ENCODE measurements around the gene SPATA24. TPM values are rescaled to one million over a fixed set of nuclear protein-coding genes. Genes with fewer than 3 reads are reported as not detected.
A peak's percentile ranks its signal among the peaks of the same experiment; 100 is the strongest.

The SPATA24 gene
- total RNA-seq, 1 experiment from 2014 or later: 3.1 TPM

DNA sequence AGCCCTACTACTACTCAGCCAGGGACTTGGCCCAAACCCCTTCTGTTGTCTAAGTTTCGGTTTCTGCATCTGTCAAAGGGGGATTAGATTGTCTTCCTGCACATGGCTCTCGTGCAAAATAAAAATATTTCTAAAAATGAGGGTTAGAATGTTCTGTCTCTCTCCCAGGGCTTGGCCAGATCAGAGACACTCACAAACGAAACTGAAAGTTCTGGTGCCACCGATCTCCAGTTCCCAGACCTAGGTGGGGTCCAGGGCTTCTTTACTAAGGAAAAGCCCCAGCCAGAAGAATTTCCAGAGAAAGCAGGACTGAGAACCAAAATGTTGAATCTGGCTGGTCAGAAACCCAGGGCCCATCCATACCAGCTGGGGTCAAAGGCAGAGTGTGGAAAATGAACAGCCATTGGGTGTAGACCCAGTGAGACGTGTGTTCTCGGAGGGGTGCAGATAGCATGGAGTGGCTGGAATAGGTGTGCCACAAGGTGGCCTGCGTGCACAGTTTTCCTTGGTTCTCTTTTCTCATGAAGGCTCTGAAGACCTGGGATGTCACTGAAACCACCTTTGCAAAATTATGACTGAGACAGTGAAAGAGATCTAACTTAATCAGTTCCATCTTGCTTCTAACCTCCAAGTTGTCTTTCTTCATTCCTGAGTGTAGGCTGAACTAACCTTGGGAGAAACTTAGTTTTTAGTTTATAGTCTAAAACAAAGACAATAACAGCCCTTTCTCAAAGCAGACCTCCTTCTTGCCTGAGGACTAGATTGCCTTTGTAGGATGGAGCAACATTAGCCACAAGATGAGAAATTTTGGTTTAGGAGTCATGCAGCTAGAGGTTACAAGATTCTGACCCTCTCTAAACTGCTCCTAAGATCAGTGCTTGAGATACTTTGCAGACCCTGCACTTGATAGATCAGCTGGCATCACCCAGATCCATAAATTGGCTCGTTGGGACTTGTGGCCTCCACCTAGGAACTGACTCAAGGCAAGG, 18.5 kb downstream of the SPATA24 start:
- Histone ChIP-seq H3K36me3 (ENCODE audit: control insufficient read depth in 1 of 2, insufficient read depth in 2 of 2, low read length in 2 of 2) (no peaks in the 10 kb centered on the region), H3K9me3 (ENCODE audit: control insufficient read depth in 1 of 2, insufficient read depth in 1 of 2, low read depth in 1 of 2, low read length in 2 of 2) (no peaks in the 10 kb centered on the region), H3K79me2 (ENCODE audit: insufficient read depth, low read length) (no peaks in the 10 kb centered on the region), H3K9ac (ENCODE audit: low read length) (no peak overlapping the region), H3K4me3 (replicated peaks in 1 of 2; ENCODE audit: low read depth in 1 of 2, low read length in 2 of 2) (no peak overlapping the region), H4K20me1 (ENCODE audit: insufficient read depth) (no peaks in the 10 kb centered on the region), H3K27me3 (ENCODE audit: insufficient read depth, low read length) (no peaks in the 10 kb centered on the region), H3K4me1 (ENCODE audit: control insufficient read depth in 1 of 2, insufficient read depth in 2 of 2, low read length in 2 of 2) (peaks cover 9% of the 10 kb centered on the region in 2 experiments; a peak in 2 of 4 replicates), H3K27ac (ENCODE audit: low read depth, low read length) (no peak overlapping the region), H2AFZ (ENCODE audit: low read depth, low read length, poor library complexity, severe bottlenecking) (no peak overlapping the region), H3K4me2 (ENCODE audit: low read length) (no peak overlapping the region), H3K9me2 (ENCODE audit: insufficient read depth) (no peaks in the 10 kb centered on the region)
- ChIA-PET POLR2A (no interaction called here), CTCF (no interaction called here), RAD21 (ENCODE audit: low non-redundant PET in 1 of 2, low total read pairs in 2 of 2, uncharacterized antibody in 2 of 2, unreplicated experiment in 2 of 2) (no interaction called here)
- no TSS peak for BruUV-seq (replicated peaks)
- TF ChIP-seq, protein P1, sequence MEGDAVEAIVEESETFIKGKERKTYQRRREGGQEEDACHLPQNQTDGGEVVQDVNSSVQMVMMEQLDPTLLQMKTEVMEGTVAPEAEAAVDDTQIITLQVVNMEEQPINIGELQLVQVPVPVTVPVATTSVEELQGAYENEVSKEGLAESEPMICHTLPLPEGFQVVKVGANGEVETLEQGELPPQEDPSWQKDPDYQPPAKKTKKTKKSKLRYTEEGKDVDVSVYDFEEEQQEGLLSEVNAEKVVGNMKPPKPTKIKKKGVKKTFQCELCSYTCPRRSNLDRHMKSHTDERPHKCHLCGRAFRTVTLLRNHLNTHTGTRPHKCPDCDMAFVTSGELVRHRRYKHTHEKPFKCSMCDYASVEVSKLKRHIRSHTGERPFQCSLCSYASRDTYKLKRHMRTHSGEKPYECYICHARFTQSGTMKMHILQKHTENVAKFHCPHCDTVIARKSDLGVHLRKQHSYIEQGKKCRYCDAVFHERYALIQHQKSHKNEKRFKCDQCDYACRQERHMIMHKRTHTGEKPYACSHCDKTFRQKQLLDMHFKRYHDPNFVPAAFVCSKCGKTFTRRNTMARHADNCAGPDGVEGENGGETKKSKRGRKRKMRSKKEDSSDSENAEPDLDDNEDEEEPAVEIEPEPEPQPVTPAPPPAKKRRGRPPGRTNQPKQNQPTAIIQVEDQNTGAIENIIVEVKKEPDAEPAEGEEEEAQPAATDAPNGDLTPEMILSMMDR (IDR thresholded peaks at IDR 0.05 in 2 of 3, conservative IDR thresholded peaks at IDR 0.05 in 1 of 3; ENCODE audit: borderline replicate concordance in 1 of 3, insufficient read depth in 1 of 3, low read depth in 2 of 3, low read length in 2 of 3): peak in 2 of 3 experiments; percentile 23 to 30; a peak in 2 of 6 replicates
- TF ChIP-seq EZH2phosphoT487 (IDR thresholded peaks at IDR 0.05; ENCODE audit: borderline replicate concordance): no peak
- intact Hi-C loops (cut with micrococcal nuclease): no loop called here
- ATAC-seq: peak; percentile 57
- DNase-seq (ENCODE audit: low read depth, low spot score): no peak

DNA sequence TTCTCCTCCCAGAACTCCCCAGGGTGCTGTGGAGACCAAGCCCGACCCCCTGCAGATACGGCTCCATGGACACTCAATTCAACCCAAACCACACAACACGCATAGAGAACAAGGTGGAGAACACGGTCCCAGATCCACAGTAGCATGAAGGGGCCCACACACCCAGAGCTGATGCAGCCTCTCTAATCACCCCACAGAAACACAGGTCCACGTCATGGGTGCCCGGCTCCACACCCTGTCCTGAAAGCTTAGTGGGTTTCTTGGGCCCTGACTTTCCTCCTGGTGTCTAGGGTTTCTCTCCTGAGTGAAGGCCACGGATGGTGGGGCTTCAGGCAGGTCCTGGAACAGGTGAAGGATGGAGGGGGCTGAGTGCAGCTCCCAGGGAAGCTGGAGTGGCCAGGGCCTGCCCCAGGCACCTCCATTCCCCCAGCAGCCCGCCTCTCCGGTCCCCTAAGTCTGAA, 19.3 kb downstream of the SPATA24 start:
- TF ChIP-seq POLR2A (IDR thresholded peaks at IDR 0.05; ENCODE audit: borderline replicate concordance, extremely low read depth, insufficient read depth, insufficient read length) (no peak), YY1 (IDR thresholded peaks at IDR 0.05; ENCODE audit: extremely low read depth, insufficient replicate concordance, low read depth, low read length) (no peak), FOSL1 (IDR thresholded peaks at IDR 0.05; ENCODE audit: low read depth) (no peak), CEBPB (IDR thresholded peaks at IDR 0.05; ENCODE audit: low read depth) (no peak), RAD21 (IDR thresholded peaks at IDR 0.05; ENCODE audit: low read depth) (no peak)
- TF ChIP-seq, protein P2, sequence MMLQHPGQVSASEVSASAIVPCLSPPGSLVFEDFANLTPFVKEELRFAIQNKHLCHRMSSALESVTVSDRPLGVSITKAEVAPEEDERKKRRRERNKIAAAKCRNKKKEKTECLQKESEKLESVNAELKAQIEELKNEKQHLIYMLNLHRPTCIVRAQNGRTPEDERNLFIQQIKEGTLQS (IDR thresholded peaks at IDR 0.05): no peak
- TF ChIP-seq, protein P3, sequence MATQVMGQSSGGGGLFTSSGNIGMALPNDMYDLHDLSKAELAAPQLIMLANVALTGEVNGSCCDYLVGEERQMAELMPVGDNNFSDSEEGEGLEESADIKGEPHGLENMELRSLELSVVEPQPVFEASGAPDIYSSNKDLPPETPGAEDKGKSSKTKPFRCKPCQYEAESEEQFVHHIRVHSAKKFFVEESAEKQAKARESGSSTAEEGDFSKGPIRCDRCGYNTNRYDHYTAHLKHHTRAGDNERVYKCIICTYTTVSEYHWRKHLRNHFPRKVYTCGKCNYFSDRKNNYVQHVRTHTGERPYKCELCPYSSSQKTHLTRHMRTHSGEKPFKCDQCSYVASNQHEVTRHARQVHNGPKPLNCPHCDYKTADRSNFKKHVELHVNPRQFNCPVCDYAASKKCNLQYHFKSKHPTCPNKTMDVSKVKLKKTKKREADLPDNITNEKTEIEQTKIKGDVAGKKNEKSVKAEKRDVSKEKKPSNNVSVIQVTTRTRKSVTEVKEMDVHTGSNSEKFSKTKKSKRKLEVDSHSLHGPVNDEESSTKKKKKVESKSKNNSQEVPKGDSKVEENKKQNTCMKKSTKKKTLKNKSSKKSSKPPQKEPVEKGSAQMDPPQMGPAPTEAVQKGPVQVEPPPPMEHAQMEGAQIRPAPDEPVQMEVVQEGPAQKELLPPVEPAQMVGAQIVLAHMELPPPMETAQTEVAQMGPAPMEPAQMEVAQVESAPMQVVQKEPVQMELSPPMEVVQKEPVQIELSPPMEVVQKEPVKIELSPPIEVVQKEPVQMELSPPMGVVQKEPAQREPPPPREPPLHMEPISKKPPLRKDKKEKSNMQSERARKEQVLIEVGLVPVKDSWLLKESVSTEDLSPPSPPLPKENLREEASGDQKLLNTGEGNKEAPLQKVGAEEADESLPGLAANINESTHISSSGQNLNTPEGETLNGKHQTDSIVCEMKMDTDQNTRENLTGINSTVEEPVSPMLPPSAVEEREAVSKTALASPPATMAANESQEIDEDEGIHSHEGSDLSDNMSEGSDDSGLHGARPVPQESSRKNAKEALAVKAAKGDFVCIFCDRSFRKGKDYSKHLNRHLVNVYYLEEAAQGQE (IDR thresholded peaks at IDR 0.05; ENCODE audit: low read depth): no peak
- ATAC-seq (no peak), DNase-seq (ENCODE audit: low read depth, low spot score) (no peak)
- H3K27ac ChIP-seq (ENCODE audit: low read depth, low read length): no peak overlapping the region
- no peaks in the 10 kb centered on the region for H3K36me3 ChIP-seq (ENCODE audit: control insufficient read depth in 1 of 2, insufficient read depth in 2 of 2, low read length in 2 of 2)
- no peak overlapping the region for H2AFZ ChIP-seq (ENCODE audit: low read depth, low read length, poor library complexity, severe bottlenecking)
- ChIA-PET CTCF (no interaction called here), POLR2A (no interaction called here), RAD21 (ENCODE audit: low non-redundant PET in 1 of 2, low total read pairs in 2 of 2, uncharacterized antibody in 2 of 2, unreplicated experiment in 2 of 2) (no interaction called here)
- H4K20me1 ChIP-seq (ENCODE audit: insufficient read depth): no peaks in the 10 kb centered on the region
- no peaks in the 10 kb centered on the region for H3K9me3 ChIP-seq (ENCODE audit: control insufficient read depth in 1 of 2, insufficient read depth in 1 of 2, low read depth in 1 of 2, low read length in 2 of 2)
- no peak overlapping the region for H3K4me3 ChIP-seq (replicated peaks in 1 of 2; ENCODE audit: low read depth in 1 of 2, low read length in 2 of 2)
- H3K4me2 ChIP-seq (ENCODE audit: low read length): no peak overlapping the region
- no TSS peak for BruUV-seq (replicated peaks)
- no peaks in the 10 kb centered on the region for H3K9me2 ChIP-seq (ENCODE audit: insufficient read depth)
- H3K79me2 ChIP-seq (ENCODE audit: insufficient read depth, low read length): no peaks in the 10 kb centered on the region
- no peak overlapping the region for H3K9ac ChIP-seq (ENCODE audit: low read length)
- intact Hi-C loops (cut with micrococcal nuclease): no loop called here
- no peaks in the 10 kb centered on the region for H3K27me3 ChIP-seq (ENCODE audit: insufficient read depth, low read length)
- peaks cover 6 to 9% of the 10 kb centered on the region in 2 experiments; a peak in 2 of 4 replicates for H3K4me1 ChIP-seq (ENCODE audit: control insufficient read depth in 1 of 2, insufficient read depth in 2 of 2, low read length in 2 of 2)
